ENCODE measurements around the gene TOM1L1.

TOM1L1 gene

DNA sequence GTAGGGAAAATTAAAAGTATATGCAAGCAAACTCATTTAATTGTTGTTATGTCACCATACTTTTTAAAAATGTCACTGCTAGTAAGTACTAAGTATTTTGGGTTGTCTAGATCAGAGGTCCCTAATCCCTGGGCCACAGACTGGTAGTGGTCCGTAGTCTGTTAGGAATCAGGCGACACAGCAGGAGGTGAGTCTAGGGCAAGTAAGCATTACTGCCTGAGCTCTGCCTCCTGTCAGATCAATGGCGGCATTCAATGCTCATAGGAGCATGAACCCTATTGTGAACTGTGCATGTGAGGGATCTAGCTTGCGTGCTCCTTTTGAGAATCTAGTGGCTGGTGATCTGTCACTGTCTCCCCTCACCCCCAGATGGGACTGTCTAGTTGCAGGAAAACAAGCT, 89.5 kb downstream of the TOM1L1 start:
- no peak for DNase-seq (ENCODE audit: low read depth, low spot score)

DNA sequence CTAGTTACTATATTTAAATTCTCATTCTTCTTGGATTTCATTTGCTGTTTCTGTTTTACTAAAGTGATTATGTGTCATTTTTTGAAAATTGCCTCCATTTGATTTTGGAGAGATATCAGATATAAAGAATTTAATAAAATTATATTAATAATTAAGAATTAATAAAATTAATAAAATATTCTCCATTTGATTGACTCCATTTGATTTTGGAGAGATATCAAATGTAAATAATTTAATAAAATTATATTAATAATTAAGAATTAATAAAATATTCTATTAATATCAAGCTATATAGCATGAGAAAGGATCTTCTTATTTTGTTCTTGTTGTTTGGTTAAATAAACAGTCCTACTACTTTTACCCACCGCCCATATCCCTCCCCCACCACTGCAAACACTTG, 90.9 kb downstream of the TOM1L1 start:
- no peak for DNase-seq (ENCODE audit: low read depth, low spot score)

DNA sequence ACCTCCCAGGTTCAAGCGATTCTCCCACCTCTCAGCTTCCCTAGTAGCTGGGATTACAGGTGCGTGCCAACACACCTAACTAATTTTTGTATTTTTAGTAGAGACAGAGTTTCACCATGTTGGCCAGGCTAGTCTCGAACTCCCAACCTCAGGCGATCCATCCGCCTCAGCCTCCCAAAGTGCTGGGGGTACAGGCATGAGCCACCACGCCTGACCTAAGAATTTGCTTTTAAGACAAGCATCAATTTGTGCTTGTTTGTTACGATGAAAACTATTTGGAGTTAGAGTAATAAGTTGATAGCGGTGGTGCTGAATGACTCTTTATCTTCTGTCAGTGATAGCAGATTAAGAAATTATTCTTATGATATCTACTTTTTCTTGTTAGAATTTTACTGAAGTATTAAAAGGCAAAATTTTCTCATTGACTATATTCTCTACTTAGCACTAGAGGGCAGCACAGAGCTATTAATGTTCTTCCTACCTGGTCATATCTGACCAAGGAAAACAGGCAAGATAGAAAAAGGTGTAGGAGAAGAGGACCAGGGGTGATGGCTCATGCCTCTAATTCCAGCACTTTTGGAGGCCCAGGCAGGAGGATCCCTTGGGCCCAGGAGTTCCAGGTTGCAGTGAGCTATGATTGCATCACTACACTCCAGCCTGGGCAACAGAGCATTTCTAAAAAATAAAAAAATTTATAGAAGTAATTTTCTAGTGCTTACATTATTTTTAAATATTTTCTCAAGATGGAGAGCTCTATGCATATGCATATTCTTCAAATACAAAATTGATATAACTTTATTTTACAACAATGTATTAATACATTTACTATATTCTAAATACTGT, 92.4 kb downstream of the TOM1L1 start:
- no peak for DNase-seq (ENCODE audit: low read depth, low spot score)

DNA sequence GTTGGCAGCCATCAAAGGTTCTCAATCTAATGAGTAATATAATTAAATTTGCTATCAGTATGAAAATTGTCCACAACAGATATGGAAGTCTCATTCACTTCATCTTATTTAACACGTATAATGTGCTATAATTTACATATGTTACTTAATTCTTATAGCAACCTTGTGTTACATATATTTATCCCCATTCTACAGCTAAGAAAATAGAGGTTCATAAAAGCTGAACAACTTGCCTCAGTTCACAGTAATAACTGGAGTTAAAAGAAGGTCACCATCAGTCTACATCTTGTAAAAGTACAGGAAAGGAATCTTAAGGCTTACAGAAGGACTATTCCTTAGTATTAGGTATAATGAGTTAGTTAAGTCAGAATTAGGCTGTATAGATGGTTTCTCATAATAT, 95.8 kb downstream of the TOM1L1 start:
- DNase-seq (ENCODE audit: low read depth, low spot score) = no peak

DNA sequence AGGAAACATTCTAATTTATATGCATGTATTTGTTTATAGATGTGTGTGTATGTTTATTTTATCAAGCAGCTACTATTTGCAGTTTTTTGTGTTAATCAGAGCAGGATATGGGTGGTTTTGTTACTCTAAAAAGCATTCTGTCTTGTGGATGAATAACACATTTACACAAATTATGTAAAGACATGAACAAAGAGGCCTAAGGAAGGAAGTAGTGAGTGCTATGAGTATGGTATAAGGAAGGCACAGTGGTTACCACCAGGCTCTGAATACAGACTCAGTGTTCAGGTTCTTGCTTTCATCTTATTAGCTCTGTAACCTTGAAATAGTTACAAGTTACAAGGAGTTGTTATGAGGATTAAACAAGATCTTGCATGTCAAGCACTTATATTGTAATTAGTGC, 101.8 kb downstream of the TOM1L1 start:
- no peak for DNase-seq (ENCODE audit: low read depth, low spot score)

DNA sequence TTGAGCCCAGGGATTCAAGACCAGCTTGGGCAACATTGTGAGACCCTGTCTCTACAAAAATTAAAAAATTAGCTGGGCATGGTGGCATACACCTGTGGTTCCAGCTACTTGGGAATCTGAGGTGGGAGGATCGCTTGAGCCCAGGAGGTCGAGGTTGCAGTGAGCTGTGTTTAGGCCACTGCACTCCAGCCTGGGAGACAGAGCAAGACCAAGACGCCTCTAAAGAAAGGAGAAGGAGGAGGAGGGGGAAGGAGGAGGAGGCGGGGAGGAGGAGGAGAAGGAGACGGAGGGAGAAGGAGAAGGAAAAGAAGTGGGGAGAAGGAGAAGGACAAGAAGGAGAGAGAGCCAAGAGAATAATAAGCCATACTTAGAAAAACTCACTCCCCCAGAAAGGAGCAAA, 103.8 kb downstream of the TOM1L1 start:
- no peak for DNase-seq (ENCODE audit: low read depth, low spot score)

DNA sequence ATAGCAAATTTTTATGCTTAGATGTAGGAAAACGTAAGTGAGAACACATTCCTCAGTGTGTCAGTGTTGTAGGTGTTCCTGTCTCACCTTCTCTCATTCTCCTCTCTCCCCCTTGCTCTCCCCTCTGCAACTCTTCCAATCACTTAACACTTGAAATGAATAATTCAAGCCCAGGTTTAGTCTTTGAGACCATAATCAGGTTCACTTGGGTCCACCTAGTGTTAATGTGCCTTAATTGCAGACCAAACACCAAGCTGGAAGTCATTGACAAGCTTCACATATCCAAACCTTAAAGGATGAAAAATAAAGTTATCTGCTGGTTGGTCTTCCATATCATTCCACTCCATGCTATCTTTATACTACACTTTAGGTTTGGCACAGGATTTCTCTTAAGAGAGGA, 104.9 kb downstream of the TOM1L1 start:
- no peak for DNase-seq (ENCODE audit: low read depth, low spot score)
